T-helper 2 cell (primary cell): Measurements from ENCODE around the gene KLHDC3.
A peak's percentile ranks its signal among the peaks of the same experiment; 100 is the strongest.

Experiments
- DNase-seq, 5 experiments: peaks; one replicate each; pipeline versions ENCODE4 v3.0.0 to v3.0.0-alpha.2; 2012 to 2022
- total RNA-seq, 2 donors: gene quantifications; one replicate each; lab custom pipeline; 2026; lab: John Stamatoyannopoulos, UW

Gene KLHDC3
- 13.7 to 37.7 reads per million in 2 donors for total RNA-seq

GRCh38 chr6:43013843-43014433 lies at the start of gene KLHDC3, which contains the start of gene MEA1:
TSS of gene KLHDC3 (plus strand) at chr6:43014249. CDS start at chr6:43017193, 2,944 bp downstream.
TSS of gene MEA1 (minus strand) at chr6:43013946. CDS start at chr6:43013813, 133 bp downstream.
- peak; percentile 92 to 100 (median 98) for DNase-seq

- no peak for DNase-seq
Observed at GRCh38 chr6:42966571-42966970, 47.5 kb upstream of the KLHDC3 start.

GRCh38 chr6:42967228-42967627 lies 46.8 kb upstream of the KLHDC3 start:
- no peak for DNase-seq

GRCh38 chr6:42968126-42968701 lies 45.8 kb upstream of the KLHDC3 start:
- no peak for DNase-seq

GRCh38 chr6:42968783-42969182 lies 45.3 kb upstream of the KLHDC3 start:
- no peak for DNase-seq

- DNase-seq: no peak
Observed at GRCh38 chr6:42969431-42969830, 44.6 kb upstream of the KLHDC3 start.

- no peak for DNase-seq
Observed at GRCh38 chr6:42969934-42970333, 44.1 kb upstream of the KLHDC3 start.

- no peak for DNase-seq
Observed at GRCh38 chr6:42970871-42971612, 43.0 kb upstream of the KLHDC3 start.

- no peak for DNase-seq
Observed at GRCh38 chr6:42971746-42972327, 42.2 kb upstream of the KLHDC3 start.

- DNase-seq: no peak
Observed at GRCh38 chr6:42973926-42974325, 40.1 kb upstream of the KLHDC3 start.

- no peak for DNase-seq
Observed at GRCh38 chr6:42974919-42975505, 39.0 kb upstream of the KLHDC3 start.

- peak in 2 of 5 experiments; percentile 11 to 16 for DNase-seq
Observed at GRCh38 chr6:42978487-42978838, 35.6 kb upstream of the KLHDC3 start.

- peak; percentile 82 to 99 (median 89) for DNase-seq
Observed at GRCh38 chr6:42978839-42979522, 35.1 kb upstream of the KLHDC3 start, which contains the start of gene PEX6. TSS of gene PEX6 (minus strand) at chr6:42979181. CDS start at chr6:42979150, 31 bp downstream.

- peak in 1 of 5 experiments; percentile 53 for DNase-seq
Observed at GRCh38 chr6:42979523-42980177, 34.4 kb upstream of the KLHDC3 start.

- no peak for DNase-seq
Observed at GRCh38 chr6:42981836-42982235, 32.2 kb upstream of the KLHDC3 start.

GRCh38 chr6:42984001-42984923 lies 29.8 kb upstream of the KLHDC3 start, which contains the start of gene PPP2R5D:
TSS of gene PPP2R5D (plus strand) at chr6:42984570. CDS start at chr6:42984678, 108 bp downstream.
- DNase-seq: peak; percentile 84 to 99 (median 95)

- peak in 1 of 5 experiments; percentile 45 for DNase-seq
Observed at GRCh38 chr6:42984924-42985475, 29.0 kb upstream of the KLHDC3 start.

- DNase-seq: no peak
Observed at GRCh38 chr6:42987533-42988451, 26.3 kb upstream of the KLHDC3 start.

GRCh38 chr6:42988486-42989020 lies 25.5 kb upstream of the KLHDC3 start:
- no peak for DNase-seq
